MM.1S (cell line): ENCODE measurements around the gene DUSP28.

Experiments
- CTCF ChIP-seq: fragments of 300-600 bp; sonication (generic); IDR thresholded peaks from 2 replicates; pipeline ENCODE4 v1.5.1; 2016; ENCODE audit warnings: antibody characterized with exemption, low read length, mixed read lengths
- EZH2phosphoT487 ChIP-seq: fragments of 300-600 bp; sonication (generic); IDR thresholded peaks from 2 replicates; pipeline ENCODE4 v1.6.1; 2018; ENCODE audit warnings: antibody characterized with exemption, low read length

DNA sequence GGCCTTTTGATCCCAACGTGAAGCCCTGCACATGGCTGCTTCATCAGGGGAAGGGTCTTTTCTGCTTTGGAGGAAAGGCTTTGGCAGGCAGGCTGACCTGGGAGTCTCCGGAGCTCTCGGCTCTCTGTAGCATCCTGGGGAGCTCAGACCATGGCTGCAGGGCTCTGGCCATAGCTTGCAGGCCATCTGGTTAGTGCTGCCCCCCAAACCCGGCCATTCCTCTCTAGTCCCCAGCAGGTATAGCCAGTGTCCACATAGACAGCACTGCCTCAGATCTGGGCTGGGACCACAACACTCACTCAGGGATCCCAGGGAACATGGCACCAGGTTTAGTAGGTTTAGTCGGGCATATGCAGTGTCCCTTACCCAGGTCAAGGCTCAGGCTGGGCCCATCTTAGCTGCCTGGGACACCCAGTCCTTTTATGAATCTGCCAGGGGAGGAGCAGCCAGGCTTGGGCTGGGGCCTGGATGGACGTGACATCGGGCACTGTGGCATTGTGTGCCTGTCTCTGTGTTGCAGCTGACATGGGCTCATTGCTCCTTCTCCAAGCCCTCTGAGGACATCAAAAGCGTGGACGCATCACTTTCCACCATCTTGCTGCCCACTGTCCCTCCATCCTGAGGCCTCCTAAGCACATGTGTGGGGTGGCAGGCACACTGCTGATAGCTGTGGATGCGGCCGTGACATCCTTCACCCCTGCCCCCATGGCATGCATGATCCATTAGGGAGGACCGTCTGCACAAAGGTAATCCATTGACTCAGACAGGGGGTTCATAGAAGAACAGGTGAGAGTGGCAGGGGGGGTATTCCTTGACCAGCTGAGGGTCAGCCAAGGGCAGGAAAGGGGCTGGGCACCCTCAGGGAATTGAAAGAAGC, 45.9 kb downstream of the DUSP28 start:
- TF ChIP-seq CTCF (no peak), EZH2phosphoT487 (no peak)
